ENCODE results near the gene AOPEP. TPM values are rescaled to one million over a fixed set of nuclear protein-coding genes. Genes with fewer than 3 reads are reported as not detected.

AOPEP gene
- total RNA-seq, 1 donor from 2014 or later, result 305 TPM

DNA sequence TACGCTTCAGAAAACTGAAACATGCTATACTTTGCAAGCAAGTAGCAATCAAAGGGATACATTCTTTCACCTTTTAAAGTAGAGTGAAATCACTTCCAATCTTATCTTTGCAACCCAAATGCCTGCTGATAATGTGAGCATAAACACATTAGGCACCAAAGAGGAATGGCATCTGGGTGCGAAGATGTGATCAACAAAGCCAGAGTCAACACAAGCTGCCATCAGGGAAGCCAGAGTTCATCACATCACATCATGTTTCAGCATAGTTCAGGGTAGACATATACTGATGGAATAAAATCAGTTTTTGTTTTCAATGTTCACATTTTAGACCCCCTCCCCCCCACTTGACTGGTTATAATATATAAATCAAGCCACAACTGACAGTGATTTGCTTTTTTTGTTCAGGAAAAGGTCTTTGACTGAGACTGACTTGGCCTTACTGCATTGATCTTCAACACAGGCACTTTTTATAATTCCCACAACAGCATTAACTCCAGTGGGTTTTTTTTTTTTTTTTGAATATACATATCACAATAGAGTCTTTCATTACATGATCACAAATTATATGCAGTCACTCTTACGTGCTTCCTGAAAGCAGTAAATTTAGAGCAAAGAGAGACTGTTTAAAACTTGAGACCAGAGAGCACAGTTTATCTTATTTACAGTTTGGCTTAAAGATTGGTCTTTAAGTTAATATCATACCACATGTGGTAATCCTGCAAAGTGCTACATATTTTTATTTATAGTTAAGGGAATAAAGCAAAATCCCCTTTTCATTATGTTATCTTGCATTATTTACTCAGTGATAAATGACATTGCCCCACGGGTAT, 20.3 kb downstream of the AOPEP start:
- H3K36me3 ChIP-seq, result no peaks in the 10 kb centered on the region
- H3K9me3 ChIP-seq, result no peaks in the 10 kb centered on the region
- H3K27ac ChIP-seq, result no peak overlapping the region
- TF ChIP-seq, protein P1, sequence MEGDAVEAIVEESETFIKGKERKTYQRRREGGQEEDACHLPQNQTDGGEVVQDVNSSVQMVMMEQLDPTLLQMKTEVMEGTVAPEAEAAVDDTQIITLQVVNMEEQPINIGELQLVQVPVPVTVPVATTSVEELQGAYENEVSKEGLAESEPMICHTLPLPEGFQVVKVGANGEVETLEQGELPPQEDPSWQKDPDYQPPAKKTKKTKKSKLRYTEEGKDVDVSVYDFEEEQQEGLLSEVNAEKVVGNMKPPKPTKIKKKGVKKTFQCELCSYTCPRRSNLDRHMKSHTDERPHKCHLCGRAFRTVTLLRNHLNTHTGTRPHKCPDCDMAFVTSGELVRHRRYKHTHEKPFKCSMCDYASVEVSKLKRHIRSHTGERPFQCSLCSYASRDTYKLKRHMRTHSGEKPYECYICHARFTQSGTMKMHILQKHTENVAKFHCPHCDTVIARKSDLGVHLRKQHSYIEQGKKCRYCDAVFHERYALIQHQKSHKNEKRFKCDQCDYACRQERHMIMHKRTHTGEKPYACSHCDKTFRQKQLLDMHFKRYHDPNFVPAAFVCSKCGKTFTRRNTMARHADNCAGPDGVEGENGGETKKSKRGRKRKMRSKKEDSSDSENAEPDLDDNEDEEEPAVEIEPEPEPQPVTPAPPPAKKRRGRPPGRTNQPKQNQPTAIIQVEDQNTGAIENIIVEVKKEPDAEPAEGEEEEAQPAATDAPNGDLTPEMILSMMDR (IDR thresholded peaks at IDR 0.05), result no peak
- TF ChIP-seq POLR2AphosphoS5 (IDR thresholded peaks at IDR 0.05; ENCODE audit: insufficient read depth in 1 of 2, low read depth in 1 of 2), result no peak
- no peak for TF ChIP-seq POLR2A (IDR thresholded peaks at IDR 0.05)
- no peaks in the 10 kb centered on the region for H3K27me3 ChIP-seq
- intact Hi-C loops (cut with DNase I), result no loop called here
- no peak overlapping the region for H3K4me3 ChIP-seq
- no peak for DNase-seq (ENCODE audit: extremely low spot score in 2 of 2)
- H3K4me1 ChIP-seq, result no peaks in the 10 kb centered on the region

DNA sequence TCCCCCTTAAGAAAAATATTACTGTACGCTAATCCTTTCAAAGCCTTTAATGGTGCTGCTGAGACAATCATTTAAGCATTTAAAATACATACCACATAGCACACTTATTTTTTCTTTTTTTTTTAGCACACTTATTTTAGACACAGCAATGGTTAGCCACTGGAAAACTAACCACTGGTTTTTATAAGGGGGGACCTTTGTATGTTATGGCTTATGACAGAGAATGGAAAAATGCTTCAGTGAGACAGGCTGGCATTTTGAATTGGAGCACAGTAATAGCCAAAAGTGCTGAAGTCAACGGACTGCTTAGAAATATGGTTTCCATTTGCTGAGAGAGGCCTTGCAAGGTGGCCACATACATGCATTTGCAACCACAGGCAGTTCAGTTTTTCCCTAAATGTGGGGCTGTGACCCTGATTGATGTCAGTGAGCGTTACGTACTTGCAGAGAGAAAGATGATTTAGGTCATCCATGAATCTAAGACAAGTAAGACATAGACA, 28.5 kb downstream of the AOPEP start:
- Histone ChIP-seq H3K9me3 (no peaks in the 10 kb centered on the region), H3K36me3 (peaks cover 0 to 2% of the 10 kb centered on the region in 2 donors), H3K27me3 (no peaks in the 10 kb centered on the region), H3K4me1 (no peaks in the 10 kb centered on the region), H3K27ac (no peak overlapping the region), H3K4me3 (no peak overlapping the region)
- intact Hi-C loops (cut with DNase I), result no loop called here
- no peak for DNase-seq (ENCODE audit: extremely low spot score in 2 of 2)
- TF ChIP-seq, protein P1 (IDR thresholded peaks at IDR 0.05), result no peak
- TF ChIP-seq POLR2A (IDR thresholded peaks at IDR 0.05), result no peak
- TF ChIP-seq POLR2AphosphoS5 (IDR thresholded peaks at IDR 0.05; ENCODE audit: insufficient read depth in 1 of 2, low read depth in 1 of 2), result no peak

DNA sequence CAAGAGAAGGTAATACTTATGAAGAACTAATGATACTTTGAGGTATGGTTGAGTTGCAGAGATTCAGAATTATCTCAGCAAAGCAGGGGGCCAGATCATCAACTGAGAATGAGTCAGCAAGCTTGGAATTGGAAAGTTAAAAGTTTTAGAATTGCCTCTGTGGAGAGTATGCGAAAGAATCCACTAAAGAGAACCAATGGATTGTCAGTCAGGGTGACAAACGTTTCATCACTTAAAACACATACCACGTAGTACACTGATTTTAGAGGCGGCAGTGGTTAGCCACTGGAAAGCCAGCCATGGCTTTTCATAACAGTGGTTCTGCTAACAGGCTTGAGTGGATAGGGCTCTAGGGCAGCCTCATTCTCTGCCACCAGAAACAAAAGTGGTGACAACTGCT, 30.7 kb downstream of the AOPEP start:
- H3K4me3 ChIP-seq, result no peak overlapping the region
- no peak overlapping the region for H3K27ac ChIP-seq
- no peaks in the 10 kb centered on the region for H3K9me3 ChIP-seq
- DNase-seq (ENCODE audit: extremely low spot score in 2 of 2), result no peak
- H3K27me3 ChIP-seq, result no peaks in the 10 kb centered on the region
- peaks cover 0 to 5% of the 10 kb centered on the region in 2 donors for H3K36me3 ChIP-seq
- TF ChIP-seq, protein P1 (IDR thresholded peaks at IDR 0.05), result no peak
- TF ChIP-seq POLR2A (IDR thresholded peaks at IDR 0.05) (no peak), POLR2AphosphoS5 (IDR thresholded peaks at IDR 0.05; ENCODE audit: insufficient read depth in 1 of 2, low read depth in 1 of 2) (no peak)
- no peaks in the 10 kb centered on the region for H3K4me1 ChIP-seq
- intact Hi-C loops (cut with DNase I), result no loop called here

DNA sequence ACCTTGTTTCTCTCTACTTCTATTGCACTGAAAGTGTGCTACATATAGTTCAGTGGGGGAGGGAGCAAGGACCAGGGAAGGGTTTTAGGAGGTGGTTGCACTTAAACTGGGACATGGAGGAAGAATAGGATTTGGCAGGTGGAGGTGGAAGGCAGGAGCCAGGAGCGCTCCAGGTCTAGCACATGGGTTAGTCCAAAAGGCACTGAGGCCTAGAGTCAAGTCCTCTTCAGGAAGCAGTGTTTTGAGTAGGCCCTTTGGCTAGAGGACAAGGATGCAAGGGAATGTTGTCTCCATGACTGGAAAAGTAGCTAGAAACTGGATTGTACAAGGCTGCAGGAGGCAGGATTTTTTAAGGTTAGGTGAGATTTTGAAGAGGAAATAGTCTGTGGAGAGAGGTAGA, 31.5 kb downstream of the AOPEP start:
- Histone ChIP-seq H3K27ac (no peak overlapping the region), H3K4me3 (no peak overlapping the region), H3K4me1 (no peaks in the 10 kb centered on the region), H3K9me3 (no peaks in the 10 kb centered on the region), H3K36me3 (peaks cover 0 to 5% of the 10 kb centered on the region in 2 donors), H3K27me3 (no peaks in the 10 kb centered on the region)
- TF ChIP-seq POLR2A (IDR thresholded peaks at IDR 0.05) (no peak), POLR2AphosphoS5 (IDR thresholded peaks at IDR 0.05; ENCODE audit: insufficient read depth in 1 of 2, low read depth in 1 of 2) (no peak)
- TF ChIP-seq, protein P1 (IDR thresholded peaks at IDR 0.05), result no peak
- intact Hi-C loops (cut with DNase I), result no loop called here
- DNase-seq (ENCODE audit: extremely low spot score in 2 of 2), result no peak

DNA sequence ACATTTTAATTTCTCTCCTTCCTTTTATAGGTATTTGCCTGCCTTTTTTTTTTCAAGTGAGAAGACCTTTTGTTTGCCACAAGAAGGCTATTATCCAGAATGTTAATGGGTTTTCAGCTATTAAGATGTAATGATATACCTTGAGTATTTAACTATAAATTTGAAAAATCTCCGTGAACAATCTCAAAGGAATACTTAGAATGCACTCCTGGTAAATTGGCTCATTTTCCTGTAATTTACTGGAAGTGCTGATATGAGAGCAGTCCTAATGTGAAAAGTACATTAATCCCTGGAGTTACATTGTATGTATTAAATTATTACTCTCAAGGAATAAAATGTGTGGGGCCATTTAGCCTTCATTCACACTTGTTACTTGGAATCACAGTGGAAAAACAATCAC, 32.4 kb downstream of the AOPEP start:
- intact Hi-C loops (cut with DNase I), result no loop called here
- H3K27me3 ChIP-seq, result no peaks in the 10 kb centered on the region
- DNase-seq (ENCODE audit: extremely low spot score in 2 of 2), result no peak
- H3K9me3 ChIP-seq, result no peaks in the 10 kb centered on the region
- peaks cover 0 to 5% of the 10 kb centered on the region in 2 donors for H3K36me3 ChIP-seq
- H3K4me1 ChIP-seq, result no peaks in the 10 kb centered on the region
- TF ChIP-seq POLR2AphosphoS5 (IDR thresholded peaks at IDR 0.05; ENCODE audit: insufficient read depth in 1 of 2, low read depth in 1 of 2) (no peak), POLR2A (IDR thresholded peaks at IDR 0.05) (no peak)
- TF ChIP-seq, protein P1 (IDR thresholded peaks at IDR 0.05), result no peak
- H3K4me3 ChIP-seq, result no peak overlapping the region
- H3K27ac ChIP-seq, result no peak overlapping the region
